Suprapubic skin (tissue), 4 donors: ENCODE data around the gene CEBPB.

Source experiments
- POLR2A ChIP-seq, 2 donors: fragments of 450-650 bp; IDR thresholded peaks; one replicate each; pipeline ENCODE4 v1.6.1; 2017; ENCODE audit warnings: antibody characterized with exemption in 2 of 2, mild to moderate bottlenecking in 2 of 2, moderate library complexity in 2 of 2
- POLR2AphosphoS5 ChIP-seq, 3 donors: sonication (generic); formaldehyde crosslinking; IDR thresholded peaks; one replicate each; pipeline ENCODE4 v1.6.1; 2017; ENCODE audit warnings: antibody characterized with exemption in 3 of 3
- TF ChIP-seq, protein P1 (sequence below), 2 donors: fragments of 200-600 bp in 1 of 2; fragments of 450-650 bp in 1 of 2; sonication (generic) in 1 of 2; IDR thresholded peaks; one replicate each; pipeline ENCODE4 v1.5.1; 2016 to 2019; ENCODE audit warnings: antibody characterized with exemption in 2 of 2, mild to moderate bottlenecking in 1 of 2, moderate library complexity in 1 of 2

DNA sequence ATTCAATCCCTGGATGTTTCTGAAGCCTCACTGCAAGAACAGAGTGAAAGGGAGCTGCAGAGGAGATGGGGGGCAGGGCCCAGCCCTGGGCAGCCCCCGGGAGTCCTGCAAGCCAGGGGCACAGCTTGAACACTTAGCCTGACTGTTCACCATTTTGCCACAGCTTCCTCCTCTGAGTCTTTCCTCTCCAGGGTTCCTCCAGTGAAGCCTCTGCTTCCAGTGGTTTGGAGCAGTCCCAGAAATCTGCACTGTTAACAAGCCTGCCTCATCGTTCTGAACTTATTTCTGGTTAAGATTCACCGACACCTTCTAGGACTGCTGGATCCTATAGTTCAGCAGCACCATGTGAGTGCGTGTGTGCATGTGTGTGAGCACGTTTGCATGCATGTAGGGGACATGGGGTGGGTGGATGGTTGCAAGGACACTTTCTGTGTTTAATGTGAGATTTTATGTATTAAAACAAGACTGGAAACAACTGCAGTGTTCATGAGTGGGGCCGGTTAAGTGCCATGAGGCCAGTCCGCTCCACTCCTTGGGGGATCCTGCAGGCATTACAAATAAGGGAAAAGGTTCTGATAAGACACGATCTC lies 24.6 kb downstream of the CEBPB start:
- TF ChIP-seq POLR2A (IDR thresholded peaks at IDR 0.05) (no peak), POLR2AphosphoS5 (IDR thresholded peaks at IDR 0.05) (no peak)
- TF ChIP-seq, protein P1, sequence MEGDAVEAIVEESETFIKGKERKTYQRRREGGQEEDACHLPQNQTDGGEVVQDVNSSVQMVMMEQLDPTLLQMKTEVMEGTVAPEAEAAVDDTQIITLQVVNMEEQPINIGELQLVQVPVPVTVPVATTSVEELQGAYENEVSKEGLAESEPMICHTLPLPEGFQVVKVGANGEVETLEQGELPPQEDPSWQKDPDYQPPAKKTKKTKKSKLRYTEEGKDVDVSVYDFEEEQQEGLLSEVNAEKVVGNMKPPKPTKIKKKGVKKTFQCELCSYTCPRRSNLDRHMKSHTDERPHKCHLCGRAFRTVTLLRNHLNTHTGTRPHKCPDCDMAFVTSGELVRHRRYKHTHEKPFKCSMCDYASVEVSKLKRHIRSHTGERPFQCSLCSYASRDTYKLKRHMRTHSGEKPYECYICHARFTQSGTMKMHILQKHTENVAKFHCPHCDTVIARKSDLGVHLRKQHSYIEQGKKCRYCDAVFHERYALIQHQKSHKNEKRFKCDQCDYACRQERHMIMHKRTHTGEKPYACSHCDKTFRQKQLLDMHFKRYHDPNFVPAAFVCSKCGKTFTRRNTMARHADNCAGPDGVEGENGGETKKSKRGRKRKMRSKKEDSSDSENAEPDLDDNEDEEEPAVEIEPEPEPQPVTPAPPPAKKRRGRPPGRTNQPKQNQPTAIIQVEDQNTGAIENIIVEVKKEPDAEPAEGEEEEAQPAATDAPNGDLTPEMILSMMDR (IDR thresholded peaks at IDR 0.05): no peak
